Kidney glomerular epithelial cell (primary cell): ENCODE measurements around the gene SYNM.

ENCODE experiments used
- DNase-seq: peaks from one replicate; lab custom pipeline; 2025; lab: John Stamatoyannopoulos, UW

The SYNM gene

DNA sequence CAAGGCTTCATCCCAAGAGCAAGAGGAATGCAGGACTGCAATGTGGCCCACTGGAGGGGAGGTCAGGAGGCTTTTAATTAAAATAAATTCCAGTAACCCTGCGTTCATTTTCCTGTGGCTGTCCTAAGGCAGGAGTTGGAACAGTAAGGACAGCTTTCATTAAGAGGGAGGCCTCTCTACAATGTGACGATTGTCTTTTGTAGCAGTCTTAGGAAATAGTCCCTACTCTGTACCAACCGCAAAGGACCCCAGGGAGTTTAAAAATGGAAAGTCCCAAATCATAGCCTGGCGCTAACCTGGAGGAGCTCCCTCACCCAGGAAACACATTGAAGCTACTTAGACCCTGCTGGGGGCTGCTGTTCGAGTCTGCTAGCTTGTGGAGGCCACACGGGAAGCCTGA is 62.8 kb downstream of the SYNM start:
- DNase-seq, result no peak

DNA sequence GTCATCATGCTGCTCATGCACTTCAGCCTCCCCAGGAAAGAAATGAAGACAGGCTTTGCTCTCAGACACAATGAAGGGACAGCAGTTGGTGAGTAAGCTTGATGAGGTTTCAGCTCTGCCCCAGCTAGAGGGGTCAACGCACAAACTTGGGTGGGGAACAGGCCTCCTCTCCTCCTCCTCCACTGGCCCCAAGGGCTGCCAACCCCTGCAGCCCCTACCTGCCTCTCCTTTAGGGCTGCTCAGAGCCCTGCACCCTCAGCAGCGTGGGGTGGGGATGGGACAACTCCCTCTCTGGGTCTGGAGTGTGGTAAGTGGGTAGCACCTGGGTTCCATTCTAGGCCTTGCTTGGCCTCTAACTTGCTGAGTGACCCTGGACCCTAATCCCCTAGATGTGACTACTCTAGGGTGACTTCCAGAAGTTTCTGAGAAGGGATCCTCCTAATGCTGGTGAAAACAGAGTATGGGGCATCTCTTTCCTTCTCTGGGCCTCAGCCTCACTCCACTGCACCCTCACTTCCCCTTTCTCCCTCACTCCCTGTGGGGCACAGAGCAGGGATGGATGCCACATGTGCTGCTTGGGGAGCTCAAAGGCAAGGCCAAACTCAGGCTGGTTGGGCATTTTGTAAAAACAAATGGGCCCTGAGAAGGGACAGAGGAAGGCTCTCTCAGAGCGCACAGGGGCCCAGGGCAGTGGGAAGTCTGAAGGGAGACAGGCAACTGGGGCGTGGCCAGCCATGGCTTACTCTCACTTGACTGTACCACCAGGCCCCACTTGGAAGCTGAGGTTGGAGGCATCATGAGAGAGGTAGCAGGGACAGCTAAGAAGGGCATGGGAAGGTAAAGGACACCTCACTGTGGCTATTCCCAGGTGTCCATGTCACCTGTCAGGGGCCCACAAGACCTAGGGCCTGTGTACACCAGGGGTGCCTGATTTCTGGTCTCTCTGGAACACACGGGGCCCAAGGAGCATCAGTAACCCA is 64.0 kb downstream of the SYNM start:
- no peak for DNase-seq

DNA sequence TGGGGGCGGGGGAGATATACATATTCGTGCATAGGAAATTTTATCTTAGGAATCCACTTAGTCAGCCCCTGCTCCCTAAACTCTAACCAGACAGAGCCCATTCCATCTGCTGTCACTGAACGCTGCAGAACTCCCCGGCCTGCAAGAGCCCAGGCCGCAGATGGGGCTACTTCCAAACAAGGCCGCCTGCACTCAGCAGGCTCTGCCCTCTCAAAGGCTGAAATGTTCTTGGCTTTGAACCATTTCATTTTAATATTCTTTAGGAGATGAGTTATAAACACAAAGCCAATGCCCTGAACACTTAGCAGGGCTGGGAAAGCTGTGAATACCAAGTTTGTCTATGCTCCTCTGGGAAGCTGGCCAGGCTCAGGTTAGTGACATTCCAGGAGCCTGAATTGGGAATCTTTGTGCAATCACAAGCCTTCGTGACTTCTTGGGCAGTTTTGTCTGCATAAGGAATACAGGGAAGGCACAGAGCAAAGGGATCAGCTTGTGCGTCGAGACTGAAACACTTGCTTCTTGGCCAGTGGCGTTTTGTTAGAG is 65.0 kb downstream of the SYNM start:
- DNase-seq, result no peak

DNA sequence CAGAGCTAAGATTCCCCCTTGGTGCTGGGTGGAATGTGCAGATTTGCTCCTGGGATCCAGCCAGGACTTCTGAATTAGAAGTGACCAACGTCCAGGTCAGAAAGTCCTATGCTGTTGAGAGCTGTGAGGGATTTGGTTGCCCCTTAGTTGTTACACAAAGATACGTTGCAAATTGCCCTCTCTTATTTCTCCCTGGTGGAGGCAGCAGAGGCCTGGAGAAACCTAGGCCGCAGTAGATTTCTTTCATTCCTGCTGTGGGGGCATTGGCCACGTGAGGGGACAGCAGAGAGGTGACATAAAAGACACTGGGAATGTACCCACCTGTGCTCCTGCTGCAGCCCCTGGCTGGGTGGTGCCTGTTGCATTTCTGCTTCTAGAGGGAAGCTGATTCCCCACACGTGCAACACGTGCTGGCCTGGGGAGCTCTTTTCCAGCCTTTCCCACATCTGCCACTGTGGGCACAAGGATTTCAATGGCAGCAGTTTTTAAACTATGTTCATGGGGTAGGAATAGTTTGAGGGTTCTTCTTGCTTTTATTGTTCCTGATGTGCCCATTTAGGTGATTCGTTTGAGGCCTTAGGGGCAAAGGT is 65.7 kb downstream of the SYNM start:
- no peak for DNase-seq

DNA sequence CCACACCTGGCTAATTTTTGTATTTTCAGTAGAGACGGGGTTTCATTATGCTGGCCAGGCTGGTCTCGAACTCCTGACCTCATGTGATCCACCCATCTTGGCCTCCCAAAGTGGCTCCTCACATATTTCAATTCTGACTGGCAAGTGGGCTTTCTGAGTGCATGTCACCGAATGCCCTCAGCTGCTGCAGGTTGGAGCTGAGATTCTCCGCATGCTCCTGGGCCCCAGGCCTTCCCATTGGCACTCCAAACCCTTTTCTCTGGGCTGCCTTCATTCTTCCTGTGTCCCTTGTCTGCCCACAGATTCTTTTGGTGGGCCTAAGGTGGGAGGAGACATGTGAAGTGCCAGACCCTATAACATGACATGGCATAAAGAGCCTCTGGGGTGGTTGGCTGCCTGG is 67.3 kb downstream of the SYNM start:
- no peak for DNase-seq

DNA sequence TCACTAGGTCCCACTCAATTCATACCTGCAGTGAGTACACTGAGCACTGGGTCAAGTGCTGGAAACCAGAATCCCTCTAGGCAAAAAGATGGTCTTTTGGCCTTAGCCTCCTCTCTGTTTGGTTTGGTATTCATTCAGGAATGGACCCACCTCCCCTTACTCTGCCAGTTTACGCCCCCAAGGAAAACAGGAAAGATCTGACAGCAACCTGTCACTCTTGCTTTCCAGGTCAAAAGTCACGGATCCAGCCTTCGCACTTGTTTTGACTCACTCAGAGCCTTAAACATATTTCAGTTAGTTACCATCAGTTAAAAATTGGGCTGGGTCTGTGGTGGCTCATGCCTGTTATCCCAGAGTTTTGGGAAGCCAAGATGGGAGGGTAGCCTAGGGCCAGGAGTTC is 68.1 kb downstream of the SYNM start:
- no peak for DNase-seq

DNA sequence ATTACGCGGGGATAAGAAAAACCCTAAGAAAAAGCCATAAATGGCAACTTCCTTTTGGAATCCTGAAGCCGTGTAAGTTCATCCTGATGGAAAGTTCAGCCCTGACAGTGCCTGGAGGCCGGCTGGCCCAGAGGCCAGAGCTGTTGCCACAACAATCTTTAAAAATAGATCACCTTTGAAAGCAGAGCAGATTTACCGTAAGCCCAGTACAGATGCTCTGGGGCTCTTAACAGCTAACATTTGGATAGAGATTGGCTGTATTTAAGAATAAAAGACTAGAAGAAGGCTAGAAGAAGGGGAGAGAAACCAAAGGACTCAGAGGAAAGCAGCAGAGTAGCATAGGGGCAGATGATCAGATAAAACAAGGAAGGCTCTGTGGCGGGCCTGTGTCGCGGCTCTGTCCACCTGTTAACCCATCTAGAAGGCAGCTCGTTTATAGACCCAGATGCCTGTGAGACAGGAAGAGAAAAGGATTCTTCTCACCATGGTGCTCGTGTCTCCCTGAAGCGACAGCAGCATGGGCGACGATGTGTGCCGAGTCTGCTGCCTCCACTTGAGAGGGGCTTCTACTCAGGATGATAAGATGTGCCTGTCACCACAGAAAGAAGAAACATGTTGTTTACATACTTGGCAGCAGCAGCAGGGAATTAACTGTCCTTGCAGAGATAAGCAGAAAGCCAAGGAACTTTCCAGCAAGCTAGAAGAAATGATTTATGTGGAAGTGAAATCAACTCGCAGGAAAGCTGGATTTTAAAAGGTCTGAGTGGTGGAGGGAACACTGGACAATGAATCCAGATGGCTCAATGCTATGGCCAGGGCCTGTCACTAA is 69.9 kb downstream of the SYNM start:
- no peak for DNase-seq

DNA sequence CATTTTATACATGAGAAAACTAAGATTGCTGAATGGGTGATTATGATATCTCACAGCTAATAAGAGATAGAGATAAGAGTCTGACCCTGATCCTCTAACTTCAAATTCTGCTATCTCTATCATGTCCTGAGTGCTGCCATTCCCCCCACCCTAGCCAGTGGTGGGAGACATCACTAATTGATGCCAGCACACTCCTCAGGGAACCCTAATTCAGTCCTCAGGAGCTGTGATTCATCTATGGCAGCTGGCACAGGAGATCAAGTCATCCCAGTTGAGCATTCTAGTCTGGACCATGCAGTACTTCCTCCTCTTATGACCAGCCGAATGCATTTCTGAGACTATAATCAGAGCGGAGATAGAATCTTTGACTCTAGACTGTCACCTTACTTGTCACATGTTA is 71.9 kb downstream of the SYNM start:
- DNase-seq, result no peak

DNA sequence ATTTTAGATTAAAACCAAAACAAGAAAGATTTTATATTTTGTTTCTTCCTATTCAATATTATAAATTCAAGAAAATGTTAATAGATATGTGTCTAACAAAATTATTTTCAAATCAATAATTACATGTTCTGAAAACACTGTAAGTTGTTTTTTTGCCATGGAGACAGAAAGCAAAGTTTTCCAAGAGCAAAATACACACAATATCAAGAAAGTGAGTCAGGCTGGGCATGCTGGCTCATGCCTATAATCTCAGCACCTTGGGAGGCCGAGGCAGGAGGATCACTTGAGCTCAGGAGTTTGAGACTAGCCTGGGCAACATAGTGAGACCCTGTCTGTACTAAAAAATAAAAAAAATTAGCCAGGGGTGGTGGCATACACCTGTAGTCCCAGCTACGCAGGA is 72.8 kb downstream of the SYNM start:
- DNase-seq, result no peak

DNA sequence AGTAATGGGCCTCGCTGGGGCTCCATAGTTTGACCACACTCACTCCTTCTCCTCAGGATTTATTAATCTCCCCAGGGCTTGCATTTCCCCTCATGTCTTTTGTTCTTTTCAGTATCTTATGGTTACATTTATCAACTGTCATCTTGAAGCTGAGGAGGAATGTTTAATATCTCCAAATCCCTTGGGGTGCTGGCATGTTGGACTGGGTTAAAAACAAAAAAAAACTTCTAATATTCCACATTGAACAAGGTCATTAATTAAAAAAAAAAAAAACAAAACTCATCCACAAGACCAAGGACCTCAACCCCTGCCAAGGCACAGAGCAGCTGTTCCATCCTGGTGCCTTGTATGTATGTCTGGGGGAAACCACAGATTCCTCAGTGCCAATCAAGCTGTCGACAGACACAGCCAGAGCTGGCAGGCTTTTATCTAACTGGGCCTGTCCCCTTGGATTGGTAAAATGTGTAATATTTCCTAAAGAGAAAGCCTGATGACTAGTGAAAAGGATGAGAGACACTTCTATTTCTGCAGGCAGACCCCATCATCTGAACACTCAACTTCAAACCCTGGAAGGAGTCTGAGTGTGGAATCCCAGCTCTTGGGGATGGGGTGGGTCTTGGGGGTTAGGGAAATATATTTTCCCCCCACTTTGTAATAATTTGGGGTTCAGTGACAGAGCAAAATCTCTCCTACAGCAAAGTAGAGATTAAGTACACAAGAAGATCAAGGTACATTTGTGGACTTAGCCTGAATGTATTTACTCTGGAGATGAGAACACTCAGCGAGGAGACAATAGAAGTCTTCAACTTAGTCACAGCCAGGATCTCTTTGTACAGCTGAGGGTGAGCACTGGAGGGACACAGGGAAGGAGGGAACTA is 75.4 kb downstream of the SYNM start:
- DNase-seq, result no peak

DNA sequence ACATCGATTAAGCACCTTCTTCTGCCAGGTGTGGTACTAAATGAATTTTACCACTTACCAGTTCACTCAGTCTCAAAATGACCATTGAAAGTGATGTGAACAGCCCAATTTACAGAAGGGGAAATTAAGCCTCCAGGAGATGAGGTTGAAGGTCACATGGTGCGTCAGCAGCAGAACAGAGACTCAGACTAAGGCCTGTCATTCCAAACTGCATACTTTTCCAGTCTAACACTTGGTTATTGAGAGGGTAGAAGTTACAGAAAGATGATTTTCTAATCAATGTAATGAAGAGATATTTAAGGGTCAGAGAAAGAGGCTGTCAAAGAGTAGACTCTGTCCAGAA is 76.1 kb downstream of the SYNM start:
- DNase-seq, result no peak

DNA sequence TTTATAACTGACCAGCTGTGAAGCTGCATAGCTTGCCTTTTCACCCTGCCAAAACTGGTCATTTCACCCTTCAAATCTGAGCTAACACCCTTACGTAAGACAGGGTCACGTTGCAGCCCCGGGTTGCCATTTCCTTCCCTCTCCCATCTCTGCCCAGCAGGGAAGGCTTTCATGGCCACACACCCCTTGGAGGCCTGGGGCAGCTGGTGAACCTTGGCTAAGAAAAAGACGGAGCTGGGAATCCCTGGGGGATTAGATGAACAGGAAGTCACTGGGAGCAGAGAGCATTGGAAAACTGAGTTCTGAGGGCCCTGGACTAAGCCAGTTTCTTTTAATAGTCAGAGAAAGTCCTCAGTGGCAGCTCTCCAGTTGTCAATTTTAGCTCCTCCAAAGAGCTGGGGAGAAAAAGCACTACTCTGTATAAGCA is 76.7 kb downstream of the SYNM start:
- DNase-seq, result no peak

DNA sequence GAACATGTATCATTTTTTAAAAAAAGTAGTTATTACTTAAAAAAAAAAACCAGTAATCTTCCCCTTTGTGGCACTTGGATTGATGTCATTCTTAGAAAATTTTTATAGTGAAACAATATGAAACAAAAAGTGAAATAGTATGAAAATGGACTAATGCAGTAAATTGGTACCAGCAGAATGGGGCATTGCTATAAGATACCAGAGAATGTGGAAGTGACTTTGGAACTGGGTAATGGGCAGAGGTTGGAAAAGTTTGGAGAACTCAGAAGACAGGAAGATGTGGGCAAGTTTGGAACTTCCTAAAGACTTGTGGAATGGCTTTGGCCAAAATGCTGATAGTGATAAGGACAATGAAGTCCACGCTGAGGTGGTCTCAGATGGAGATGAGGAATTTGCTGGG is 77.9 kb downstream of the SYNM start:
- DNase-seq, result no peak
